Osteoblast (primary cell): Measurements from ENCODE around the gene TGFBRAP1. TPM values are rescaled to one million over a fixed set of nuclear protein-coding genes. Genes with fewer than 3 reads are reported as not detected.
A peak's percentile ranks its signal among the peaks of the same experiment; 100 is the strongest.

ENCODE experiments used
- DNase-seq: peaks from one replicate; pipeline ENCODE4 v3.0.0; 2011; ENCODE audit warnings: low spot score, mixed read lengths; ENCODE audit not compliant: insufficient read length; ENCODE audit errors: missing footprints
- H2AFZ ChIP-seq: 2 replicates; pipeline ENCODE4 v1.6.0; 2011; ENCODE audit warnings: mild to moderate bottlenecking, low read length
- H3K27ac ChIP-seq: 2 replicates; pipeline ENCODE4 v1.5.1; 2011; ENCODE audit warnings: mild to moderate bottlenecking, low read depth, low read length, moderate library complexity
- H3K27me3 ChIP-seq: 2 replicates; pipeline ENCODE4 v1.6.0; 2012; ENCODE audit warnings: mild to moderate bottlenecking, control low read depth, inconsistent platforms, low read length, moderate library complexity; ENCODE audit not compliant: insufficient read depth
- H3K36me3 ChIP-seq: 2 replicates; pipeline ENCODE4 v1.5.1; 2011; ENCODE audit warnings: mild to moderate bottlenecking, low read length, control low read depth, moderate library complexity; ENCODE audit not compliant: insufficient read depth
- H3K4me1 ChIP-seq: 2 replicates; pipeline ENCODE4 v1.5.1; 2011; ENCODE audit warnings: mild to moderate bottlenecking, low read length, control low read depth, moderate library complexity; ENCODE audit not compliant: insufficient read depth
- H3K4me2 ChIP-seq: 2 replicates; pipeline ENCODE4 v1.6.0; 2011; ENCODE audit warnings: mild to moderate bottlenecking, low read length; ENCODE audit not compliant: insufficient read depth
- H3K4me3 ChIP-seq: fragments of 200-600 bp; sonication (generic); 3 replicates; pipeline ENCODE4 v1.5.1; 2012; ENCODE audit warnings: mild to moderate bottlenecking, low read length, inconsistent platforms; ENCODE audit not compliant: insufficient read depth
- H3K79me2 ChIP-seq: 2 replicates; pipeline ENCODE4 v1.6.0; 2012; ENCODE audit warnings: mild to moderate bottlenecking, low read length, control low read depth, inconsistent platforms; ENCODE audit not compliant: insufficient read depth
- H3K9me3 ChIP-seq: 2 replicates; pipeline ENCODE4 v1.5.1; 2011; ENCODE audit warnings: low read depth, low read length, control low read depth
- H4K20me1 ChIP-seq: 2 replicates; pipeline ENCODE4 v1.6.0; 2012; ENCODE audit warnings: mild to moderate bottlenecking, low read length, control low read depth; ENCODE audit not compliant: insufficient read depth
- CTCF ChIP-seq: IDR thresholded peaks from 2 replicates; pipeline ENCODE4 v1.5.1; 2011; ENCODE audit warnings: mild to moderate bottlenecking, low read depth, low read length, moderate library complexity; ENCODE audit errors: extremely low read depth
- total RNA-seq: library from RNA; depleted of rRNA; stranded (reverse); fragments of >200 nt; gene quantifications from 2 replicates; pipeline ENCODE4 v1.2.3, GENCODE V29; 2012

TGFBRAP1 gene
- total RNA-seq, 1 donor = 32.6 TPM

GRCh38 chr2:105338020-105338385 is 8.5 kb upstream of the TGFBRAP1 start:
- H3K27me3 ChIP-seq = no peaks in the 10 kb centered on the region
- peak overlapping the region; percentile 96 for H3K4me2 ChIP-seq
- H3K4me3 ChIP-seq = peak overlapping the region; percentile 96
- peak overlapping the region; percentile 100 for H3K27ac ChIP-seq
- H2AFZ ChIP-seq = peak overlapping the region; percentile 75
- H3K36me3 ChIP-seq = peaks cover 31% of the 10 kb centered on the region
- DNase-seq = no peak
- H3K4me1 ChIP-seq = peaks cover 20% of the 10 kb centered on the region
- no peaks in the 10 kb centered on the region for H4K20me1 ChIP-seq
- H3K9me3 ChIP-seq = no peaks in the 10 kb centered on the region
- TF ChIP-seq CTCF = no peak
- peaks cover 52% of the 10 kb centered on the region for H3K79me2 ChIP-seq

- Histone ChIP-seq H3K79me2 (peaks cover 50% of the 10 kb centered on the region), H3K4me1 (peaks cover 20% of the 10 kb centered on the region), H3K27ac (peak within 1 kb of the TSS; percentile 100), H3K27me3 (no peaks in the 10 kb centered on the region), H2AFZ (peak within 1 kb of the TSS; percentile 100), H3K4me3 (peak within 1 kb of the TSS; percentile 96), H3K9me3 (no peaks in the 10 kb centered on the region), H3K36me3 (peaks cover 24% of the 10 kb centered on the region), H4K20me1 (no peaks in the 10 kb centered on the region), H3K4me2 (peak within 1 kb of the TSS; percentile 98)
- DNase-seq = peak; percentile 91
- TF ChIP-seq CTCF = no peak
Measured at GRCh38 chr2:105337122-105338019, 7.8 kb upstream of the TGFBRAP1 start, which contains the start of gene C2orf49. Gene C2orf49 (plus strand): TSS chr2:105337540. CDS start chr2:105337588, 48 bp downstream.

GRCh38 chr2:105336786-105337121 is 7.2 kb upstream of the TGFBRAP1 start:
- H2AFZ ChIP-seq = peak overlapping the region; percentile 100
- no peaks in the 10 kb centered on the region for H4K20me1 ChIP-seq
- H3K4me3 ChIP-seq = peak overlapping the region; percentile 96
- peak overlapping the region; percentile 100 for H3K27ac ChIP-seq
- H3K4me1 ChIP-seq = peaks cover 20% of the 10 kb centered on the region
- peaks cover 18% of the 10 kb centered on the region for H3K36me3 ChIP-seq
- H3K27me3 ChIP-seq = no peaks in the 10 kb centered on the region
- no peak for TF ChIP-seq CTCF
- peak overlapping the region; percentile 98 for H3K4me2 ChIP-seq
- no peak for DNase-seq
- no peaks in the 10 kb centered on the region for H3K9me3 ChIP-seq
- H3K79me2 ChIP-seq = peaks cover 50% of the 10 kb centered on the region

- Histone ChIP-seq H2AFZ (no peak overlapping the region), H4K20me1 (no peaks in the 10 kb centered on the region), H3K4me2 (no peak overlapping the region), H3K27me3 (no peaks in the 10 kb centered on the region), H3K36me3 (peaks cover 6% of the 10 kb centered on the region), H3K4me3 (no peak overlapping the region), H3K79me2 (peaks cover 41% of the 10 kb centered on the region), H3K4me1 (peaks cover 23% of the 10 kb centered on the region), H3K9me3 (no peaks in the 10 kb centered on the region), H3K27ac (no peak overlapping the region)
- no peak for DNase-seq
- TF ChIP-seq CTCF = no peak
Measured at GRCh38 chr2:105335469-105335868, 5.9 kb upstream of the TGFBRAP1 start.
